Liver (tissue), 9 donors: Measurements from ENCODE around the gene CDCP1. TPM values are rescaled to one million over a fixed set of nuclear protein-coding genes. Genes with fewer than 3 reads are reported as not detected.

Source experiments
- DNase-seq: peaks from one replicate; pipeline ENCODE4 v3.0.0-alpha.2; 2017; ENCODE audit warnings: low spot score
- H3K27ac ChIP-seq, 2 donors: one replicate each; pipeline ENCODE4 v1.7.0; 2013; ENCODE audit warnings: inconsistent platforms in 2 of 2, low read length in 2 of 2, control low read depth in 1 of 2, low read depth in 1 of 2, mild to moderate bottlenecking in 1 of 2
- H3K27me3 ChIP-seq, 4 donors: one replicate each; pipeline versions ENCODE4 v1.6.1 to v1.7.0; 2013; ENCODE audit warnings: low read length in 3 of 4, inconsistent platforms in 1 of 4, mild to moderate bottlenecking in 1 of 4, moderate library complexity in 1 of 4; ENCODE audit not compliant: control insufficient read depth in 4 of 4, insufficient read depth in 4 of 4
- H3K36me3 ChIP-seq, 4 donors: one replicate each; pipeline versions ENCODE4 v1.6.1 to v1.7.0; 2013; ENCODE audit warnings: low read length in 3 of 4, mild to moderate bottlenecking in 3 of 4, low read depth in 1 of 4, moderate library complexity in 1 of 4; ENCODE audit not compliant: control insufficient read depth in 4 of 4, insufficient read depth in 3 of 4
- H3K4me1 ChIP-seq, 4 donors: one replicate each; pipeline versions ENCODE4 v1.6.1 to v1.7.0; 2013; ENCODE audit warnings: low read length in 3 of 4, mild to moderate bottlenecking in 3 of 4, moderate library complexity in 1 of 4; ENCODE audit not compliant: control insufficient read depth in 4 of 4, insufficient read depth in 4 of 4
- H3K4me3 ChIP-seq, 3 donors: one replicate each; pipeline versions ENCODE4 v1.6.1 to v1.7.0; 2013; ENCODE audit warnings: low read length in 3 of 3, control low read depth in 1 of 3, low read depth in 1 of 3, mild to moderate bottlenecking in 1 of 3
- H3K9ac ChIP-seq, 2 donors: one replicate each; pipeline ENCODE4 v1.7.0; 2013; ENCODE audit warnings: low read length in 2 of 2, mild to moderate bottlenecking in 2 of 2, moderate library complexity in 2 of 2, control low read depth in 1 of 2, low read depth in 1 of 2
- H3K9me3 ChIP-seq, 4 donors: one replicate each; pipeline versions ENCODE4 v1.6.1 to v1.7.0; 2013; ENCODE audit warnings: low read length in 3 of 4; ENCODE audit not compliant: control insufficient read depth in 4 of 4
- CTCF ChIP-seq: fragments of 150-350 bp; IDR thresholded peaks from 2 replicates; pipeline ENCODE4 v1.5.1; 2017; ENCODE audit warnings: improper control_type of control experiment, low read depth, low read length; ENCODE audit not compliant: missing input control
- HNF4A ChIP-seq, 2 donors: conservative IDR thresholded peaks; 2 replicates each; pipeline ENCODE4 v1.6.1; 2016; ENCODE audit warnings: antibody characterized with exemption in 2 of 2, mild to moderate bottlenecking in 2 of 2
- JUND ChIP-seq, 2 donors: IDR thresholded peaks; 2 replicates each; pipeline ENCODE4 v1.6.1; 2016; ENCODE audit warnings: antibody characterized with exemption in 2 of 2
- MAX ChIP-seq: IDR thresholded peaks from 2 replicates; pipeline ENCODE4 v1.6.1; 2016; ENCODE audit warnings: antibody characterized with exemption
- RAD21 ChIP-seq, 2 donors: IDR thresholded peaks; 2 replicates each; pipeline ENCODE4 v1.6.1; 2016; ENCODE audit warnings: antibody characterized with exemption in 2 of 2, mild to moderate bottlenecking in 2 of 2
- REST ChIP-seq: IDR thresholded peaks from 2 replicates; pipeline ENCODE4 v1.6.1; 2016; ENCODE audit warnings: antibody characterized with exemption, mild to moderate bottlenecking
- RXRA ChIP-seq, 2 donors: IDR thresholded peaks; 2 replicates each; pipeline ENCODE4 v1.6.1; 2017 to 2018; ENCODE audit warnings: antibody characterized with exemption in 2 of 2, mild to moderate bottlenecking in 1 of 2
- YY1 ChIP-seq: IDR thresholded peaks from 2 replicates; pipeline ENCODE4 v1.6.1; 2016; ENCODE audit warnings: antibody characterized with exemption, mild to moderate bottlenecking
- WGBS: extraction: QIAGEN DNeasy Blood & Tissue Kit; methylation state at CpG from one replicate; pipeline ENCODE4 v1.1.7; 2013; 5-methylcytosine and 5-hydroxymethylcytosine counted together
- polyA plus RNA-seq, 2 donors: library from polyadenylated mRNA; stranded (reverse) in 1 of 2; unstranded in 1 of 2; fragments of 200-250 nt in 1 of 2; fragments of >200 nt in 1 of 2; fragmentation: Nextera tagmentation in 1 of 2; extraction: Ambion mirVana in 1 of 2; gene quantifications; one replicate each; pipeline versions ENCODE4 v1.2.1 to v1.2.3, GENCODE V29; 2013 to 2015
- total RNA-seq, 2 donors: library from RNA; depleted of rRNA; stranded (reverse); fragments of >200 nt; gene quantifications; one replicate each; pipeline ENCODE4 v1.2.3, GENCODE V29; 2014
- TF ChIP-seq, protein P1 (sequence below): IDR thresholded peaks from 2 replicates; pipeline ENCODE4 v1.6.1; 2016; ENCODE audit warnings: antibody characterized with exemption
- donor health status: healthy.
- donor health status: healthy.
- donor health status: healthy.
- donor health status: healthy.
- donor health status: healthy.

Gene CDCP1
- total and polyA plus RNA-seq, 4 donors = 0.22 to 0.67 (median 0.45) TPM

GRCh38 chr3:45055411-45056143 is 90.6 kb downstream of the CDCP1 start:
- DNase-seq = no peak
- Histone ChIP-seq H3K27ac (no peak overlapping the region), H3K9ac (no peak overlapping the region), H3K27me3 (no peaks in the 10 kb centered on the region), H3K9me3 (no peaks in the 10 kb centered on the region), H3K4me1 (no peaks in the 10 kb centered on the region), H3K4me3 (no peak overlapping the region), H3K36me3 (no peaks in the 10 kb centered on the region)
- peak in 1 of 2 donors; percentile 7 for TF ChIP-seq RAD21 (IDR thresholded peaks at IDR 0.05)
- TF ChIP-seq, protein P1, sequence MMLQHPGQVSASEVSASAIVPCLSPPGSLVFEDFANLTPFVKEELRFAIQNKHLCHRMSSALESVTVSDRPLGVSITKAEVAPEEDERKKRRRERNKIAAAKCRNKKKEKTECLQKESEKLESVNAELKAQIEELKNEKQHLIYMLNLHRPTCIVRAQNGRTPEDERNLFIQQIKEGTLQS = no peak
- no peak for TF ChIP-seq CTCF
- WGBS = 75% methylated on average over 7 of the region's 7 CpGs

- Histone ChIP-seq H3K27me3 (no peaks in the 10 kb centered on the region), H3K9ac (no peak overlapping the region), H3K27ac (no peak overlapping the region), H3K4me1 (no peaks in the 10 kb centered on the region), H3K9me3 (no peaks in the 10 kb centered on the region), H3K36me3 (no peaks in the 10 kb centered on the region), H3K4me3 (no peak overlapping the region)
- 65% methylated on average over 2 of the region's 2 CpGs for WGBS
- TF ChIP-seq JUND (IDR thresholded peaks at IDR 0.05) = no peak
- no peak for TF ChIP-seq MAX
- no peak for TF ChIP-seq CTCF
- no peak for TF ChIP-seq RXRA (IDR thresholded peaks at IDR 0.05)
- no peak for TF ChIP-seq YY1
- TF ChIP-seq HNF4A (conservative IDR thresholded peaks at IDR 0.05) = no peak
- no peak for TF ChIP-seq REST
- no peak for DNase-seq
Measured at GRCh38 chr3:45055032-45055410, 91.2 kb downstream of the CDCP1 start.
